A549 (cell line): ENCODE data around the gene SMAD6. TPM values are rescaled to one million over a fixed set of nuclear protein-coding genes. Genes with fewer than 3 reads are reported as not detected.
A peak's percentile ranks its signal among the peaks of the same experiment; 100 is the strongest.

Source experiments
- ATAC-seq, 2 experiments: fragments of 200-7000 bp in 1 of 2; fragments of >200 bp in 1 of 2; cut with Nextera tagmentation in 1 of 2; cut with Tn5 transposase in 1 of 2; 3 replicates each; pipeline versions ENCODE4 v1.8.0 to v1.9.1; 2018 to 2020; ENCODE audit warnings: mild to moderate bottlenecking in 1 of 2, moderate library complexity in 1 of 2
- CTCF ChIA-PET: fragments of 300-600 bp; sonication (Branson Sonifier 250); formaldehyde crosslinking; extraction: SDS; loops from one replicate; lab custom pipeline; 2021; ENCODE audit warnings: antibody characterized with exemption, inconsistent platforms; lab: Yijun Ruan, JAX
- POLR2A ChIA-PET: fragments of 350-600 bp; formaldehyde crosslinking; extraction: SDS; loops from one replicate; lab custom pipeline; 2021; ENCODE audit warnings: antibody characterized with exemption, inconsistent platforms; lab: Yijun Ruan, JAX
- DNase-seq, 2 experiments: peaks; one replicate each; pipeline versions ENCODE4 v3.0.0 to v3.0.0-alpha.2; 2011 to 2016; ENCODE audit warnings: low read depth in 1 of 2, low spot score in 1 of 2
- FAIRE-seq: peaks from 2 replicates; lab custom pipeline; 2011; peaks lifted over from hg19 to GRCh38; lab: Jason Lieb, UNC
- H3K27ac ChIP-seq, 2 experiments: fragments of >200 bp; sonication (Bioruptor Twin); formaldehyde crosslinking; 3 replicates each; pipeline ENCODE4 v1.5.1; 2016 to 2017
- H3K4me1 ChIP-seq: fragments of >200 bp; sonication (Bioruptor Twin); formaldehyde crosslinking; 3 replicates; pipeline ENCODE4 v1.6.1; 2016
- H3K4me2 ChIP-seq: fragments of >200 bp; sonication (Bioruptor Twin); formaldehyde crosslinking; 3 replicates; pipeline ENCODE4 v1.6.1; 2016
- H3K4me3 ChIP-seq: fragments of >200 bp; sonication (Bioruptor Twin); formaldehyde crosslinking; 3 replicates; pipeline ENCODE4 v1.5.1; 2016
- H3K9me3 ChIP-seq: fragments of >200 bp; sonication (Bioruptor Twin); formaldehyde crosslinking; 3 replicates; pipeline ENCODE4 v1.6.1; 2016
- BHLHE40 ChIP-seq: IDR thresholded peaks from 2 replicates; pipeline ENCODE4 v1.6.1; 2012; ENCODE audit warnings: low read depth, low read length, inconsistent platforms
- CHD2 ChIP-seq: fragments of 150-350 bp; IDR thresholded peaks from 2 replicates; pipeline ENCODE4 v1.6.1; 2014; ENCODE audit warnings: low read length; ENCODE audit not compliant: partially characterized antibody
- EHMT2 ChIP-seq: fragments of 200-600 bp; sonication (generic); IDR thresholded peaks from 2 replicates; pipeline ENCODE4 v1.6.1; 2016; ENCODE audit warnings: antibody characterized with exemption, low read depth, mild to moderate bottlenecking, moderate library complexity
- HDAC2 ChIP-seq: fragments of 200-600 bp; sonication (generic); IDR thresholded peaks from 2 replicates; pipeline ENCODE4 v1.6.1; 2016
- KDM5A ChIP-seq: fragments of 200-600 bp; sonication (generic); IDR thresholded peaks from 2 replicates; pipeline ENCODE4 v1.6.1; 2016; ENCODE audit warnings: antibody characterized with exemption, mild to moderate bottlenecking
- NR3C1 ChIP-seq: fragments of >200 bp; sonication (Bioruptor Twin); formaldehyde crosslinking; IDR thresholded peaks from 3 replicates; pipeline ENCODE4 v1.6.1; 2017
- POLR2A ChIP-seq: IDR thresholded peaks from 2 replicates; pipeline ENCODE4 v1.6.1; 2012; ENCODE audit warnings: mild to moderate bottlenecking, low read length
- RARB ChIP-seq: fragments of 250-450 bp; sonication (Bioruptor Pico); IDR thresholded peaks from 2 replicates; pipeline ENCODE4 v1.8.0; 2021; ENCODE audit warnings: mild to moderate bottlenecking, moderate library complexity
- RNF2 ChIP-seq: fragments of 200-600 bp; sonication (generic); IDR thresholded peaks from 2 replicates; pipeline ENCODE4 v1.6.1; 2016; ENCODE audit warnings: low read depth, mild to moderate bottlenecking, antibody characterized with exemption, moderate library complexity, borderline replicate concordance
- SREBF2 ChIP-seq: fragments of 450-650 bp; IDR thresholded peaks from 2 replicates; pipeline ENCODE4 v1.6.1; 2014; ENCODE audit warnings: mild to moderate bottlenecking, moderate library complexity
- ZFP36 ChIP-seq: fragments of 450-650 bp; IDR thresholded peaks from 2 replicates; pipeline ENCODE4 v1.6.1; 2014; ENCODE audit warnings: borderline replicate concordance; ENCODE audit not compliant: partially characterized antibody
- WGBS: methylation state at CpG from one replicate; pipeline ENCODE4 v1.1.6; 2017; ENCODE audit errors: missing lambda C conversion rate; 5-methylcytosine and 5-hydroxymethylcytosine counted together
- polyA plus RNA-seq, 4 experiments: library from polyadenylated mRNA; depleted of rRNA in 3 of 4; stranded (reverse); fragments of >200 nt; fragmentation: RNase III in 1 of 4; extraction: RNeasy Plus Mini Kit Qiagen cat#74134 plus additional on column Dnase treatment in 1 of 4; gene quantifications; 2 replicates in 3 of 4; 3 replicates in 1 of 4; pipeline ENCODE4 v1.2.3, GENCODE V29; 2011 to 2017
- TF ChIP-seq, protein P1 (sequence below): IDR thresholded peaks from 2 replicates; pipeline ENCODE4 v1.6.1; 2012; ENCODE audit warnings: low read depth, borderline replicate concordance
- TF ChIP-seq, protein P2 (sequence below): fragments of 200-600 bp; sonication (generic); IDR thresholded peaks from 2 replicates; pipeline ENCODE4 v1.6.1; 2016; ENCODE audit warnings: antibody characterized with exemption, mild to moderate bottlenecking, moderate library complexity
- TF ChIP-seq, protein P3 (sequence below): fragments of 450-650 bp; IDR thresholded peaks from 2 replicates; pipeline ENCODE4 v1.6.1; 2014; ENCODE audit warnings: antibody characterized with exemption
- TF ChIP-seq, protein P4 (sequence below): fragments of >200 bp; sonication (Bioruptor Twin); formaldehyde crosslinking; IDR thresholded peaks from 3 replicates; pipeline ENCODE4 v1.5.1; 2016
- TF ChIP-seq, protein P5 (sequence below): fragments of 150-350 bp; IDR thresholded peaks from 2 replicates; pipeline ENCODE4 v1.6.1; 2014; ENCODE audit warnings: low read depth, mild to moderate bottlenecking, low read length

SMAD6 gene
- polyA plus RNA-seq, 2 of the 4 experiments (the other 2 are of a cell fraction), result 9.6 to 46.6 TPM

DNA sequence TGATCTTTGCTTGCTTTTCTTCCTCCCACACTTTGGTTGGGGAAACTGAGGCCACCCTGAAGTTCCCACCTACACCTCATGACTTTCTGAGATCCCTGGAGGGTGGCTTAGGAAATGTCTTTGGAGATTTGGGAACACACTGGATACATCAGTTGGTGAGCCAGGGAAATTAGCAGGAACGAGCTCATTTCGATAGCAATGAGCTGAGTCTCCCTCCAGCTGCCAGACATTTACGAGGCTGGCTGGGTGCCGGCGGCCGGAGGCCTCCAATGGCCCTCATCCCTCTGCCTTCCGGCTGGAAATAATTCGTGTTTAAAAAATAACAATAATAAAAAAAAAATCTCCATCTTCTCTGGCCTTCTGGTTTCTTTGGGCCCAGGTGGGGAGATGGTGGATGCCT is 38.8 kb downstream of the SMAD6 start:
- TF ChIP-seq RARB (CRISPR knock-in tag) (no peak), BHLHE40 (no peak), KDM5A (no peak), CHD2 (no peak), SREBF2 (no peak), ZFP36 (no peak), POLR2A (no peak)
- TF ChIP-seq, protein P1, sequence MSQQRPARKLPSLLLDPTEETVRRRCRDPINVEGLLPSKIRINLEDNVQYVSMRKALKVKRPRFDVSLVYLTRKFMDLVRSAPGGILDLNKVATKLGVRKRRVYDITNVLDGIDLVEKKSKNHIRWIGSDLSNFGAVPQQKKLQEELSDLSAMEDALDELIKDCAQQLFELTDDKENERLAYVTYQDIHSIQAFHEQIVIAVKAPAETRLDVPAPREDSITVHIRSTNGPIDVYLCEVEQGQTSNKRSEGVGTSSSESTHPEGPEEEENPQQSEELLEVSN, result no peak
- TF ChIP-seq, protein P2, sequence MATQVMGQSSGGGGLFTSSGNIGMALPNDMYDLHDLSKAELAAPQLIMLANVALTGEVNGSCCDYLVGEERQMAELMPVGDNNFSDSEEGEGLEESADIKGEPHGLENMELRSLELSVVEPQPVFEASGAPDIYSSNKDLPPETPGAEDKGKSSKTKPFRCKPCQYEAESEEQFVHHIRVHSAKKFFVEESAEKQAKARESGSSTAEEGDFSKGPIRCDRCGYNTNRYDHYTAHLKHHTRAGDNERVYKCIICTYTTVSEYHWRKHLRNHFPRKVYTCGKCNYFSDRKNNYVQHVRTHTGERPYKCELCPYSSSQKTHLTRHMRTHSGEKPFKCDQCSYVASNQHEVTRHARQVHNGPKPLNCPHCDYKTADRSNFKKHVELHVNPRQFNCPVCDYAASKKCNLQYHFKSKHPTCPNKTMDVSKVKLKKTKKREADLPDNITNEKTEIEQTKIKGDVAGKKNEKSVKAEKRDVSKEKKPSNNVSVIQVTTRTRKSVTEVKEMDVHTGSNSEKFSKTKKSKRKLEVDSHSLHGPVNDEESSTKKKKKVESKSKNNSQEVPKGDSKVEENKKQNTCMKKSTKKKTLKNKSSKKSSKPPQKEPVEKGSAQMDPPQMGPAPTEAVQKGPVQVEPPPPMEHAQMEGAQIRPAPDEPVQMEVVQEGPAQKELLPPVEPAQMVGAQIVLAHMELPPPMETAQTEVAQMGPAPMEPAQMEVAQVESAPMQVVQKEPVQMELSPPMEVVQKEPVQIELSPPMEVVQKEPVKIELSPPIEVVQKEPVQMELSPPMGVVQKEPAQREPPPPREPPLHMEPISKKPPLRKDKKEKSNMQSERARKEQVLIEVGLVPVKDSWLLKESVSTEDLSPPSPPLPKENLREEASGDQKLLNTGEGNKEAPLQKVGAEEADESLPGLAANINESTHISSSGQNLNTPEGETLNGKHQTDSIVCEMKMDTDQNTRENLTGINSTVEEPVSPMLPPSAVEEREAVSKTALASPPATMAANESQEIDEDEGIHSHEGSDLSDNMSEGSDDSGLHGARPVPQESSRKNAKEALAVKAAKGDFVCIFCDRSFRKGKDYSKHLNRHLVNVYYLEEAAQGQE, result no peak
- TF ChIP-seq, all 56 proteins: peak for 0
- Histone ChIP-seq H3K4me3 (no peak overlapping the region), H3K4me2 (no peak overlapping the region), H3K27ac (peak overlapping the region in 1 of 2 experiments; percentile 33; a peak in 1 of 6 replicates), H3K9me3 (no peaks in the 10 kb centered on the region), H3K4me1 (peaks cover 36% of the 10 kb centered on the region)
- WGBS, result 79% methylated on average over 8 of the region's 8 CpGs
- POLR2A ChIA-PET, result no interaction called here
- CTCF ChIA-PET, result interaction anchor here (0.6 to 42.9 kb wide), 4 partner anchors 34 to 98 kb away, joined by 4 to 779 read pairs (median 8); partner anchors contain the start of gene SMAD6
- no peak for ATAC-seq
- no peak for FAIRE-seq
- no peak for DNase-seq

DNA sequence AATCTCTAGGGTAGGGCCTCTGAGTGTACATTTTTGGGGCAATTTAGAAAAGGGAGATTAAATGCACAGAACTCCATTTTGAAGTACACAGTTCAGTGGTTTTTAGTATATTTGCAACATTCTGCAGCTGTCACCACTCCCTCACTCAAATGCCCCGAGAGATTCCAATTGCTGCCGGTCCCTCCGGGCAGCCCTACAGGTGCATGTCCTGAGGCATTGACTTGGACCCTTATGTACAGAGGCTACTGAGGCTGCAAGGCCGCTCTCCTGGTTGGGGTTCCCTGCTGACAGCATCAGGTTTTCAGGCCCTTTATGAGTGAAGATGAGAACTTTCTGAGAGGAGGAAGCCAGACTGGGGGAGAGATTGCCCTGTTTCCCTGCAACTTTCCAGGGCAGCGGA is 39.6 kb downstream of the SMAD6 start:
- FAIRE-seq, result no peak
- no peak for DNase-seq
- no peak overlapping the region for H3K4me3 ChIP-seq
- peak overlapping the region in 1 of 2 experiments; percentile 33; a peak in 2 of 6 replicates for H3K27ac ChIP-seq
- ChIA-PET CTCF (interaction anchor here (1.0 to 42.9 kb wide), 6 partner anchors 14 to 110 kb away, joined by 3 to 779 read pairs (median 5); partner anchors contain the start of gene SMAD6), POLR2A (no interaction called here)
- 89% methylated on average over 5 of the region's 5 CpGs for WGBS
- H3K4me1 ChIP-seq, result peaks cover 36% of the 10 kb centered on the region
- ATAC-seq, result no peak
- TF ChIP-seq, protein P3, sequence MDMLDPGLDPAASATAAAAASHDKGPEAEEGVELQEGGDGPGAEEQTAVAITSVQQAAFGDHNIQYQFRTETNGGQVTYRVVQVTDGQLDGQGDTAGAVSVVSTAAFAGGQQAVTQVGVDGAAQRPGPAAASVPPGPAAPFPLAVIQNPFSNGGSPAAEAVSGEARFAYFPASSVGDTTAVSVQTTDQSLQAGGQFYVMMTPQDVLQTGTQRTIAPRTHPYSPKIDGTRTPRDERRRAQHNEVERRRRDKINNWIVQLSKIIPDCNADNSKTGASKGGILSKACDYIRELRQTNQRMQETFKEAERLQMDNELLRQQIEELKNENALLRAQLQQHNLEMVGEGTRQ, result no peak
- TF ChIP-seq EHMT2, result no peak
- TF ChIP-seq, protein P4, sequence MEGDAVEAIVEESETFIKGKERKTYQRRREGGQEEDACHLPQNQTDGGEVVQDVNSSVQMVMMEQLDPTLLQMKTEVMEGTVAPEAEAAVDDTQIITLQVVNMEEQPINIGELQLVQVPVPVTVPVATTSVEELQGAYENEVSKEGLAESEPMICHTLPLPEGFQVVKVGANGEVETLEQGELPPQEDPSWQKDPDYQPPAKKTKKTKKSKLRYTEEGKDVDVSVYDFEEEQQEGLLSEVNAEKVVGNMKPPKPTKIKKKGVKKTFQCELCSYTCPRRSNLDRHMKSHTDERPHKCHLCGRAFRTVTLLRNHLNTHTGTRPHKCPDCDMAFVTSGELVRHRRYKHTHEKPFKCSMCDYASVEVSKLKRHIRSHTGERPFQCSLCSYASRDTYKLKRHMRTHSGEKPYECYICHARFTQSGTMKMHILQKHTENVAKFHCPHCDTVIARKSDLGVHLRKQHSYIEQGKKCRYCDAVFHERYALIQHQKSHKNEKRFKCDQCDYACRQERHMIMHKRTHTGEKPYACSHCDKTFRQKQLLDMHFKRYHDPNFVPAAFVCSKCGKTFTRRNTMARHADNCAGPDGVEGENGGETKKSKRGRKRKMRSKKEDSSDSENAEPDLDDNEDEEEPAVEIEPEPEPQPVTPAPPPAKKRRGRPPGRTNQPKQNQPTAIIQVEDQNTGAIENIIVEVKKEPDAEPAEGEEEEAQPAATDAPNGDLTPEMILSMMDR, result no peak
- TF ChIP-seq HDAC2, result no peak
- TF ChIP-seq RNF2, result no peak
- TF ChIP-seq, protein P5, sequence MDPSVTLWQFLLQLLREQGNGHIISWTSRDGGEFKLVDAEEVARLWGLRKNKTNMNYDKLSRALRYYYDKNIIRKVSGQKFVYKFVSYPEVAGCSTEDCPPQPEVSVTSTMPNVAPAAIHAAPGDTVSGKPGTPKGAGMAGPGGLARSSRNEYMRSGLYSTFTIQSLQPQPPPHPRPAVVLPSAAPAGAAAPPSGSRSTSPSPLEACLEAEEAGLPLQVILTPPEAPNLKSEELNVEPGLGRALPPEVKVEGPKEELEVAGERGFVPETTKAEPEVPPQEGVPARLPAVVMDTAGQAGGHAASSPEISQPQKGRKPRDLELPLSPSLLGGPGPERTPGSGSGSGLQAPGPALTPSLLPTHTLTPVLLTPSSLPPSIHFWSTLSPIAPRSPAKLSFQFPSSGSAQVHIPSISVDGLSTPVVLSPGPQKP, result no peak
- TF ChIP-seq NR3C1, result no peak
- no peaks in the 10 kb centered on the region for H3K9me3 ChIP-seq
- no peak overlapping the region for H3K4me2 ChIP-seq
